Liver (tissue), 9 donors: ENCODE results near the gene HIP1. TPM values are rescaled to one million over a fixed set of nuclear protein-coding genes. Genes with fewer than 3 reads are reported as not detected.

Source experiments
- DNase-seq: peaks from one replicate; pipeline ENCODE4 v3.0.0-alpha.2; 2017; ENCODE audit warnings: low spot score
- H3K27ac ChIP-seq, 2 donors: one replicate each; pipeline ENCODE4 v1.7.0; 2013; ENCODE audit warnings: inconsistent platforms in 2 of 2, low read length in 2 of 2, control low read depth in 1 of 2, low read depth in 1 of 2, mild to moderate bottlenecking in 1 of 2
- H3K27me3 ChIP-seq, 4 donors: one replicate each; pipeline versions ENCODE4 v1.6.1 to v1.7.0; 2013; ENCODE audit warnings: low read length in 3 of 4, inconsistent platforms in 1 of 4, mild to moderate bottlenecking in 1 of 4, moderate library complexity in 1 of 4; ENCODE audit not compliant: control insufficient read depth in 4 of 4, insufficient read depth in 4 of 4
- H3K36me3 ChIP-seq, 4 donors: one replicate each; pipeline versions ENCODE4 v1.6.1 to v1.7.0; 2013; ENCODE audit warnings: low read length in 3 of 4, mild to moderate bottlenecking in 3 of 4, low read depth in 1 of 4, moderate library complexity in 1 of 4; ENCODE audit not compliant: control insufficient read depth in 4 of 4, insufficient read depth in 3 of 4
- H3K4me1 ChIP-seq, 4 donors: one replicate each; pipeline versions ENCODE4 v1.6.1 to v1.7.0; 2013; ENCODE audit warnings: low read length in 3 of 4, mild to moderate bottlenecking in 3 of 4, moderate library complexity in 1 of 4; ENCODE audit not compliant: control insufficient read depth in 4 of 4, insufficient read depth in 4 of 4
- H3K4me3 ChIP-seq, 3 donors: one replicate each; pipeline versions ENCODE4 v1.6.1 to v1.7.0; 2013; ENCODE audit warnings: low read length in 3 of 3, control low read depth in 1 of 3, low read depth in 1 of 3, mild to moderate bottlenecking in 1 of 3
- H3K9ac ChIP-seq, 2 donors: one replicate each; pipeline ENCODE4 v1.7.0; 2013; ENCODE audit warnings: low read length in 2 of 2, mild to moderate bottlenecking in 2 of 2, moderate library complexity in 2 of 2, control low read depth in 1 of 2, low read depth in 1 of 2
- H3K9me3 ChIP-seq, 4 donors: one replicate each; pipeline versions ENCODE4 v1.6.1 to v1.7.0; 2013; ENCODE audit warnings: low read length in 3 of 4; ENCODE audit not compliant: control insufficient read depth in 4 of 4
- ATF3 ChIP-seq: IDR thresholded peaks from 2 replicates; pipeline ENCODE4 v1.6.1; 2016; ENCODE audit warnings: antibody characterized with exemption
- CTCF ChIP-seq: fragments of 150-350 bp; IDR thresholded peaks from 2 replicates; pipeline ENCODE4 v1.5.1; 2017; ENCODE audit warnings: improper control_type of control experiment, low read depth, low read length; ENCODE audit not compliant: missing input control
- EGR1 ChIP-seq, 2 donors: IDR thresholded peaks; 2 replicates each; pipeline ENCODE4 v1.6.1; 2016 to 2018; ENCODE audit warnings: antibody characterized with exemption in 2 of 2, low read depth in 2 of 2
- FOXA1 ChIP-seq: IDR thresholded peaks from 2 replicates; pipeline ENCODE4 v1.6.1; 2016; ENCODE audit warnings: antibody characterized with exemption
- FOXA2 ChIP-seq: IDR thresholded peaks from 2 replicates; pipeline ENCODE4 v1.6.1; 2016; ENCODE audit warnings: antibody characterized with exemption
- GABPA ChIP-seq, 2 donors: IDR thresholded peaks in 1 of 2; conservative IDR thresholded peaks in 1 of 2; 2 replicates each; pipeline ENCODE4 v1.6.1; 2016; ENCODE audit warnings: antibody characterized with exemption in 2 of 2, mild to moderate bottlenecking in 1 of 2, moderate library complexity in 1 of 2
- HNF4A ChIP-seq, 2 donors: conservative IDR thresholded peaks; 2 replicates each; pipeline ENCODE4 v1.6.1; 2016; ENCODE audit warnings: antibody characterized with exemption in 2 of 2, mild to moderate bottlenecking in 2 of 2
- HNF4G ChIP-seq: IDR thresholded peaks from 2 replicates; pipeline ENCODE4 v1.6.1; 2016; ENCODE audit warnings: antibody characterized with exemption
- JUND ChIP-seq, 2 donors: IDR thresholded peaks; 2 replicates each; pipeline ENCODE4 v1.6.1; 2016; ENCODE audit warnings: antibody characterized with exemption in 2 of 2
- MAX ChIP-seq: IDR thresholded peaks from 2 replicates; pipeline ENCODE4 v1.6.1; 2016; ENCODE audit warnings: antibody characterized with exemption
- NR2F2 ChIP-seq: IDR thresholded peaks from 2 replicates; pipeline ENCODE4 v1.6.1; 2016; ENCODE audit warnings: antibody characterized with exemption
- RAD21 ChIP-seq, 2 donors: IDR thresholded peaks; 2 replicates each; pipeline ENCODE4 v1.6.1; 2016; ENCODE audit warnings: antibody characterized with exemption in 2 of 2, mild to moderate bottlenecking in 2 of 2
- REST ChIP-seq: IDR thresholded peaks from 2 replicates; pipeline ENCODE4 v1.6.1; 2016; ENCODE audit warnings: antibody characterized with exemption, mild to moderate bottlenecking
- SP1 ChIP-seq: IDR thresholded peaks from 2 replicates; pipeline ENCODE4 v1.6.1; 2018; ENCODE audit warnings: antibody characterized with exemption, mild to moderate bottlenecking
- TAF1 ChIP-seq: conservative IDR thresholded peaks from 2 replicates; pipeline ENCODE4 v1.6.1; 2016; ENCODE audit warnings: antibody characterized with exemption, mild to moderate bottlenecking
- ZBTB33 ChIP-seq: IDR thresholded peaks from 2 replicates; pipeline ENCODE4 v1.6.1; 2016; ENCODE audit warnings: antibody characterized with exemption
- WGBS: extraction: QIAGEN DNeasy Blood & Tissue Kit; methylation state at CpG from one replicate; pipeline ENCODE4 v1.1.7; 2013; 5-methylcytosine and 5-hydroxymethylcytosine counted together
- polyA plus RNA-seq, 2 donors: library from polyadenylated mRNA; stranded (reverse) in 1 of 2; unstranded in 1 of 2; fragments of 200-250 nt in 1 of 2; fragments of >200 nt in 1 of 2; fragmentation: Nextera tagmentation in 1 of 2; extraction: Ambion mirVana in 1 of 2; gene quantifications; one replicate each; pipeline versions ENCODE4 v1.2.1 to v1.2.3, GENCODE V29; 2013 to 2015
- total RNA-seq, 2 donors: library from RNA; depleted of rRNA; stranded (reverse); fragments of >200 nt; gene quantifications; one replicate each; pipeline ENCODE4 v1.2.3, GENCODE V29; 2014
- donor health status: healthy.
- donor health status: healthy.
- donor health status: healthy.
- donor health status: healthy.
- donor health status: healthy.

HIP1 gene
- total and polyA plus RNA-seq, 4 donors, result 3.8 to 13.6 (median 7.8) TPM

GRCh38 chr7:75702515-75702914, 36.2 kb downstream of the HIP1 start:
- no peak overlapping the region for H3K9ac ChIP-seq
- no peak overlapping the region for H3K27ac ChIP-seq
- H3K27me3 ChIP-seq, result no peaks in the 10 kb centered on the region
- no peak for DNase-seq
- H3K4me1 ChIP-seq, result peaks cover 0 to 2% (median under 1%) of the 10 kb centered on the region in 4 donors
- H3K4me3 ChIP-seq, result no peak overlapping the region
- no peaks in the 10 kb centered on the region for H3K9me3 ChIP-seq
- TF ChIP-seq RAD21 (IDR thresholded peaks at IDR 0.05) (no peak), HNF4G (no peak)
- WGBS, result 93% methylated on average over 4 of the region's 4 CpGs
- no peaks in the 10 kb centered on the region for H3K36me3 ChIP-seq

GRCh38 chr7:75699993-75700392, 38.7 kb downstream of the HIP1 start:
- Histone ChIP-seq H3K36me3 (no peaks in the 10 kb centered on the region), H3K4me3 (no peak overlapping the region), H3K9me3 (no peaks in the 10 kb centered on the region), H3K9ac (no peak overlapping the region), H3K27me3 (no peaks in the 10 kb centered on the region), H3K27ac (no peak overlapping the region), H3K4me1 (peaks cover 0 to 1% (median under 1%) of the 10 kb centered on the region in 4 donors)
- TF ChIP-seq TAF1 (no peak), ZBTB33 (no peak), SP1 (no peak), FOXA2 (no peak), JUND (IDR thresholded peaks at IDR 0.05) (no peak), MAX (no peak), GABPA (IDR thresholded peaks at IDR 0.05 in 1 of 2, conservative IDR thresholded peaks at IDR 0.05 in 1 of 2) (no peak), RAD21 (IDR thresholded peaks at IDR 0.05) (no peak), FOXA1 (no peak), NR2F2 (no peak), EGR1 (IDR thresholded peaks at IDR 0.05; ENCODE audit: low read depth in 2 of 2) (no peak), HNF4A (conservative IDR thresholded peaks at IDR 0.05) (no peak), ATF3 (no peak), REST (no peak), CTCF (no peak), HNF4G (no peak)
- WGBS, result 94% methylated on average over 12 of the region's 12 CpGs
- no peak for DNase-seq
